GM19023 (cell line): ENCODE data around the gene SDC4.

Experiments used
- ATAC-seq: cut with Tn5 transposase; IDR thresholded peaks from one replicate; pipeline ENCODE4 v1.9.1; 2021; ENCODE audit warnings: mild to moderate bottlenecking, moderate library complexity; ENCODE audit not compliant: unreplicated experiment

The SDC4 gene

DNA sequence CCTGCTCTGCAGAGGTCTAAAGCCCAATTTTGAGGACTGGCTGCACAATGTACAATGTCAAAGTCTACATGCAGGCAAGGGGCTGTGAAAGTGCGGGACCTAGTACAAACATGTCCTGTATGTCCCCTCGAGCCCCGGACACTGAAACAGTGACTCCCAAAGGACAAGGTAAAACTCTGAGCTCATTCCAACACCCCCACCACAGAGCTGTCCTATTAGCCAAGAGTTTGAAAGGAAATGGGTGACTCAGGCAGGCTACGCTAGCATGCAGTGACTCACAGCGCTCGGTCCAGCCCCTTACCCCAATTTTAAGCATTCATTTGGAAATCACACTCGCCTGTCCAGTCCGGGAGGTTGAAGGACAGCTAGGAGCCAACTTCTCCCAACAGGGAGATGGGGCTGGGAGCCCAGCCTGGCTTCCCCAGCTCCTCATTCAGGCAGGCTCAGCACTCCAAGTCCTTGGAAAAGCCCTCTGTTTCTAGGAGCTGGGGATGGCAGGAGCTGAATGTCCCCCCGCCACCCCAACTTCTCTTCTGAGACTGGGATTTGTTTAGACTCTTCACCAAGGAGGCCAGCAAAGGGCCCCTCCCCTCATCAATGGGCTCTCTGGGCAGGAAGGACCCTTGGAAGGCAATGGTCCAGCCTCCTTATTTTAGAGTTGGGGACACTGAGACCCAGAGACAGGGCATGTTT, 3.9 kb downstream of the SDC4 start:
- ATAC-seq = no peak

DNA sequence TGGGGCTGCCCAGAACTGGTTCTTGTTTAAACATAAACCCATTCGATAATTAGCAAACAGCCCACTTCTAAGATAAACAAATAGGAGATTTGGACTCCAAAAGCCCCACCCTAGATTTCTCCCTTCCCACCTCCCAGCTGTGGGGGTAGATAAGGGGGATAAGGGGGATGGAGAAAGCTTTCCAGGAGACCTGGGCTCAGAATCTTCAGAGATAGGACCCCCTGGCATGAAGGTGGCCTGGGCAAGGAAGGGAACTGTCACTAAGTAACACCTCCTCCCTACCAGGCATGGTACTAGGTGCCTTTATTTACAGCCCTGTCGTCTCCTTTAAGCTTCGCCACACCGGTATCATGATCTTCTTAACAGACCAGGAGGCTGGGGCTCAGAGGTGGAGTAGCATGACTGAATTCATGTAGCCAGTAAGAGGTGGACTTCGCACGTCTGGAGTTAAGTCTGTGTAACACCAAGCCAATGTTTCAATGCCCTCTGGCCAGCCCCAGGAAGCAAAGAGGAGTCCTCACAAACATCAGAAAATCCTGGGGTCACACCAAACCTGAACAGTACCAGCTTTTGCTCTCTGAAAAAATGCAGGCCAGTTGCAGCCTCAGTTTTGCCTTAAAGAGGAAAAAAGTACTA, 4.6 kb downstream of the SDC4 start:
- ATAC-seq = no peak

DNA sequence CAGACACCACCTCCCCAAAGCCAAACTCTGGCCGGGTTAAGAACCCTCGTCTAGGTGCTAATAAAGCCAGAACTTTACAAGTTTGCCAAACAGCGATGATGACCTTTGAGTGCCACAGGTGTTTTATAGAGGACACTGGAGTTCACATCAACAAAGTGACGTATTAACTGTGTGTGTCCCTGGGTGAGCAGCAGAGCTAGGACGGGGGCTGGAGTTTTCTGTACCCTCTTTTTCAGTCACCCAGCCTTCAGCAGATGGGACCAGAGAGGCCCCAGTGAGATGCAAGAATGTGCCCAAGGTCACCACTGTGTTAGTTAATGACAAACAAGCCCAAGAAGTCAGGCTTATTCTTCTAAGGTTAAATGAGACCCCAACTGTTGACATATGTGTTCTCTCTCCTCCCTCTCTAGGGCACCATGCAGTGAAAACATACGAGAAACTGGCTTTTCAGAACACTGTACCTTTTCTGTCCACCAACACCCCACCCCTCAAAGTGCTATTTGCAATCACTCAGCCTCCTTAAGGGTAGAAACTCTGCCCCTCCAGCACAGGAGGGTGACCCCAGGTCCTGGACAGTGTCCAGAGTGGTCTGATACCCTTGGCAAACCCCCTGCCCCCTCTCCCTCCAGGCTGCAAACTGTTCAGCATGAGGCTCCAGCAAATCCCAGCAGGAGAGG, 5.2 kb downstream of the SDC4 start:
- no peak for ATAC-seq

DNA sequence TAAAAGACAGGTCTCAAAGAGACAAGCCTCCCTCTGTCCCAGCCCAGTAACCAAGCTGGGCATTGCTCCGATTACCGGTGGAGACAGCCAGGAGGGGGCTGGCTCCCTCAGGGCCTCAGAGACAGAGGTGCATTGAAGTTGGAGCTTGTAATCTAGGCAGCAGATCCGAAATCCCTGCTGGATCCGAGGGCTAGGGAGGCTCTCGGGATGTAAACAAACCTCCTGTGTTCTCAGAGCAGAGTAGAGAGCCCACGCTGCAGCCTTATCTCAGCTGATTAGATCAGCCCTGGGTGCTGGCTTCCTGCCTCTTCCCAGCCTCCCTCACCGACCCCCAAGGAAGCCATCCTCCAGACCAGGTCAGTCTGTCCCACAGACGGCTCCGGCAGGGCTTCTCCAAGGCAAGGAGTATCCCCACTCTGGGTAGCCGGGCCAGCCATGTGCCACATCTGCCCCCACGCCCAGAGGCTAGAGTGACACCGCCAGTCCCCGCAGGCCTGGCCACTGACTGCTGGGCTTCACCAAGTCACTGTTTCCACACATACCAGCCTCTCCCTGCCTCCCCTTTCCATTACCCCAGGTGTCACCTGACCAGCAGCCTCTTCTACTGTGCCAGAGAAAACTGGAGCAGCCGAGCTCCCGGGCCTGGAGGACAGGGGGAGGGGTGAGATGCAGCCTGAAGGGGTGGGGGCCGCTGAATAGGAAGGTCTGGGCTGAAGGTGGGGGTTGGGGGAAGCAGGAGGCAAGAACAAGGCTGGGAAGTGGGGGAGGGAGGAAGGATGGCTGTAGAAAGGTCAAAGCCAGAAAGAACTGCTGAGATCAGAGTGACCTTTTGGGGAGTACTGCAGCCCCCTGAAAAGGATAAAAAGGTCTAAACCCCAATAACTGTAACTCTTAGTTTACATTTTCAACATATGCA, 6.0 kb downstream of the SDC4 start:
- no peak for ATAC-seq

DNA sequence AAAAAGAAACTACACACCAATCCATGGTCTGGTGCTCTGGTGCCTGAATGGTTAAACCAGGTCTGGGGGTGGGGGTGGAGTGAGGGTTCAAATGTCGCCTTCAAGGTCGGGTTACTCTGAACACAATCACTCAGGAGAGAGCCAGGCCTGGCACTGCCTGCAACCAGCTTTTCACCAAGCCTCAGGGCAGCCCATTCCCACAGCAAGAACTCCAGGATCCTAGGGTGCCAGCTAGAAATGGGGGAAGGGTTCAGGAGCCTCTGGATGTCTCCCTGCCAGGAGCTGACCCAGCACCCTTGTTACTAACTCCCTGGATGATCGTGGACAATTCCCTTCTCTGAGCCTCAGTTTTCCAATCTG, 6.7 kb downstream of the SDC4 start:
- no peak for ATAC-seq

DNA sequence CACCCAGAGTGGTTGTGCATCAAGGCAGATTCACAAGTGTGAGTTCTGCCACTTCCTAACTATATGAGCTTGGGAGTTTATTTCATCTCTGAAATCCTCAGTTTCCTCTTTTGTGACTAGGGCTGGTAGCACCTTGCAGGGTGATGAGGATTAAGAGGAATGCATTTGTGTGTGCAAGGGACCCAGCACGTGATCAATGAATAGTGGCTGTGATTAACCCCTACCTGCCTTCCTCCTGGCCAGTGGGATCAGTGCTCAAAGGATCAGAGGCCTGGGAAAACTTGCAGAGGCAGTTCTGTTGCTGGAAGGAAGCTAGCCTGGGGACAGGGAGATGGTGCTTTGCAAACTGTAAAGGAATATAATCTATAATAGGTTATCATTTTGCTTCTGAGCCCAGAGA, 7.3 kb downstream of the SDC4 start:
- ATAC-seq = no peak

DNA sequence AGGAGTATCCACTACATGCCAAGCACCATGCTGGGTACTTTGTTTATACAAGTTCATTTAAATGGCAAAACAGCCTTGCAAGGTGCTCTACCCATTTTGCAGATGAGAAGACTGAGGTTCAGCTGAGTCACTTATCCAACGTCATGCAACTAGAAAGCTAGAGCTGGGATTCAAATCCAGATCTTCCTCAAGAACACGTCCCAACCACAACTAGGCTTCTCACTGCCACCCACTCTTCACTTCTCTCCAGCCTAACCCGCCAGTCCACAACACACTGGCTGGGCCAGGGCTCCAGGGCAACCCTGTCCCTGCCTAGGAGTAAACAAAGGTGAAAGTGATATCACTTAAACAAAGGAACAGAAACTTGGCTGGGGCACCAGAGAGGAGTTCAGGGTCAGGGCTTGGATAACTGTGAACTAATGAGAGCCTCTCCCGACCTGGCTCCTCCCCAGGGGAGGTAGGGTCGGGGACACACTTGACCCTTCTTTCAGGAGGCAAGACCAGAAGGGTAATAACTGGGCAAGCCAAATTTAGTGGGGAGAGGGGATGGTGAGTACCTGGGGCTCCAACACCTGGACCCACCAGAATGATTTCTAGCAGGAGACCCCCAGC, 7.9 kb downstream of the SDC4 start:
- no peak for ATAC-seq

DNA sequence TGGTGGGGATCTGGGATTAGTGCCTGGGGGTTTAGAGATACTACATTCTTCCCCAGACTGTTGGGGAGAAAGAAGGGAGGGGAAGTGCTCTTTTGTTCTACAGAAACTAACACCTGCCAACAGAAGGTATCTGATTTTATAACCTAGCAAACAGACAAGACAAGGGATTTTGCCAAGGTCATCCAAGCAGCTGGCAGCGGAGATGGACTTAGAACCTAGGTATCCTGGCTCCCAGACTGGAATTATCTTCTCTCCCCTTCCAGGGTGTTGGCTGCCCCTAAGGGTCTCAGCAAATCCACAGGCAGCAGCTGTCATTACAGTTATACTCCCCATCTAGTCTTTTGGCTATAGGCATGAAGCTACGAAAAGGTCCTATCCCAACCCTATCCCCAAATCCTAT, 8.4 kb downstream of the SDC4 start:
- no peak for ATAC-seq

DNA sequence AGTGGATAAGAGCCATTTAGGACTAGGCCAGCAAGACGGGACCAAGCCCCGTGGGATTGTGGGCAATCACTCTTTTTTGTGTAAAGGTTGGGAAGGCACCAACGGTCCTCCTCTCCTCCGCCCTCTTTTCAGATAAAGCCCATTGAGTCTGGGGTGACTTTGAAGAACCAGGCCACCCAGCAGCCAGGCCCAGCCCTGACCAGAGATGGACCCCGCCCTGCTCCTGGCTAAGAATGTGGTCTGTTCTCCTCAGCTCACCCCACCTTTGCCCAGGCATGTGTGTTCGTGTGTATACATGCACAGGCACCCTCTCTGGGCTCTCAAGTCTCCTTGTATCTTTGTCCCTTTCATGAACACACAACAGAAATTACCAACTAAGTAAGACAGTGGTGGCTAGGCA, 9.1 kb downstream of the SDC4 start:
- ATAC-seq = no peak

DNA sequence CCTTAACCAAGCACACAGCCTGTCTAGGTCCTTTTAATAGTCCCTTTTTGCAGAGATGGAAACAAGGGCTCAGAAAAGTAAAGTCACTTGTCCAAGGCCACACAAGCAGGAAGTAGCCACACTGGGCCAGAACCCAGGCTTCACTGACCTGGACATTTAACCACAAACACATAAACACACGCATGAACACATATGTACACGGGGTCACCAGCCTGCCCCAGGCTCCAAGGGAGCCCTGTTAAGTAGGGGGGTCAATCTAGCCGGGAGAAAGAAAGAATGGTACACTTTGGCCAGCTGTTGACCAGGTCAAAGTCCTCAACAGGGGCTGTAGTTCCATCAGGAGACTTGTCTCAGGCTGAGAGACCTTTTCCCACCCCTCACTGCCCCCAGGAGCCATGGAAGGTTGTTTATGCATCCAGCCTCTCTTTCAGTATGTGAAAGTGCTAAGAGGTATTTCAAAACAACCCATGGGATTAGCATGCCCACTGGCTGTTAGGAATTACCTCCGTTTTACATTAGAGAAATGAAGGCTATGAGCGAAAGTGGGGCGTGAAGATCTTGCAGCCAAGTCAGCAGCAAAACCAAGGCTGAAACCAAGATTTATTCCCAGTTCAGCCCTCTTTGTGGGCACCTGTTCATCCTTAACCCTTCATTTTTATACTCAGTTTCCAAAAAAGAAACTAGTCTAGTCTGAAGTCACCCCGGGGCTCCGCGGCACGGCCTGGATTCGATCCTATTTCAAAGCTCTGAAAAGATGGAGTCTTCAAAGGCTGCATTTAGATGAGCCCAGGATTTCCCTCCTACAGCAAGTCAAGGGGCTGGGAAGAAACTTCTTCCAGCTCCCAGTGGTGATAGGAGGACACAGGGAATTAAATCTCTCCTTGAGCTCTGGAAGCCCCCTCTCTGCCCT, 9.8 kb downstream of the SDC4 start:
- ATAC-seq = no peak

DNA sequence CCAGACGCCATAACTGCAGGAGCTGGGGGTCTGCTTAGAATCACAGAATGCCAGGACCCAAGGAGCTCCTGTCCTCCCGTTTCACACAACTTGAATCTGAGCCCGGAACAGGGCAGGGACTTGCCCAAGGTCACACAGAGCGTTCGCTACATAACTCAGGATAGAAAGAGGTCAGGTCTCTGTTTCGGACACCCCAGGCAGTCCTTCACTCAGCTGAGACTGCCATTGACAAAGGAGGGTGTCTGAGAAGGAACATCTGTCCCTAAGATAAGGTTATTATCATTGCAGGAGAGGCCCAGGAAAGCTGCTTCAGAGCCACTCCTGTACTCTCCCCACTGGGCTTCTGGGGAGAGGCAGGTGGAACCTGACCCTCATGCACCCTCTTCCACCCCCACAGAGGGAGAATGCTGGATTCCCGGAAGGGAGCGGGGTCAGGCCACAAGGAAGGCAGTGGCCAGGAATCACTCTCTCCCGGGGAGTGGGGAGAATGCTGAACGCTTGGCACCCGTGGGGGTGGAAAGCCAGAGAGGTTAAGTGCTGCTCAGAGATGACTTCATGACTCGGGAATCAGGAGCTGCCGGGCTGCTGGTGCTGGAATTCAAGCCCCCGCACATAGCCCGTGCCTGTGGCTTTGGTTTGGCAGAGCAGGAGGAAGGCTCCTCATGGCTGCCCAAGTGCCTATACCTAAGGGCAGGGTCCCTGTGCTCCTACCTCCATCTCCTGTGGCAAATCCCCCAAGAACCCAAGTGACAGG, 10.7 kb downstream of the SDC4 start:
- ATAC-seq = no peak

DNA sequence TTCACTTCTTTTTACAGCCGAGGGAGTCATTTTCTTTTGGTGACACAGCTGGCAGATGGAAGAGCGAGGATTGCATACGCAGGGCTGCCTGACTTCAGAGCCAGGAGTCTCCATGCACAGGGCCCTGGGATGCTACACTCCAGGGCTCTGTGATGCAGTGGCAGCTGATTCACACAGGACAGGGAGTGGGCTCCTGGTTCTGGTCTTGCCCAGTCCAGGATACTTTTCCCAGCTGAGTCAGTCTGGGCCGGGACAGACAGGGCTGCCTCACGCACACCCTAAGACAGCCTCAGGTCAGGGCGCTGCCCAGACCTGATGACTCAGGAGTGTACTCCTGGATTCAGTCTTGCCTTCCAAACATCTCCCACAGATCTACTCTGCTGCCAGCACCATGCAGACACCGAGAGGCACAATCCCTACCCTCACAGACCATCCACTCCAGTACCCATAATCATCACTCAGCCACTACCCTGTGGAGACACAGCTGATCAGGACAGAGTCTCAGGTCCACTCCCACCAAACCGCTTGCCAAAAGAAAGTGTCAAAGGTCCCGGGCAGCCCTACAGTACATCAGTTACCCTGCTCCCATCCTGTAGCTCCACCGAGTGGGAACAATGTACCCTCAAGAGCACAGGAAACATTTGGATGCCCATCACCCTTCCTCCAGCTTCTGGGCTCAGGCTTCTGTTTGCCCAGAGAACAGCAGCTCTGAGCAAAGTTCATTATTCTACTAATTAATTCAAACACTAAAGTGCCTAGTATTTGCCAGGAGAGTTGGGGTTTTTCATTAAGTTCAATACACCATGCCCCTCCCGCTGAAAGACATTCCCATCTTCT, 11.5 kb downstream of the SDC4 start:
- no peak for ATAC-seq

DNA sequence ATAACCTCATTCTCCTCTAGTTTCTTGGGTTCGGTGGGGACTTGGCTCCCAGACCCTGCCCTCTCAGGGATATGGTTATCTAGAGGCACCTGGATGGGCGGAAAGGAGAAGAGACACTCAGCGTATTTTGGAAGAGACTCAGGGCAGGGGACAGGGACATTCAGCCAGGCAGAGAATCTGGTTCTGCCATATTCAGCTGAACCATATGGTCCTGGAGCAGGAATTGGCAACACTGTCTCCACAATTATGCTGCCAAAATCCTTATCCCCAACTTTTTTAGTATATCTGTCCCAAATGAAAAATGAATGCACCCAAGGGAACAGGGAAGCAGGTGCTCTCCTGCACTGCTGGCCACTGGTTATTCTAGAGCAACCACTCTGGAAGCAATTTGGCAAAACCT, 17.7 kb downstream of the SDC4 start:
- ATAC-seq = no peak

DNA sequence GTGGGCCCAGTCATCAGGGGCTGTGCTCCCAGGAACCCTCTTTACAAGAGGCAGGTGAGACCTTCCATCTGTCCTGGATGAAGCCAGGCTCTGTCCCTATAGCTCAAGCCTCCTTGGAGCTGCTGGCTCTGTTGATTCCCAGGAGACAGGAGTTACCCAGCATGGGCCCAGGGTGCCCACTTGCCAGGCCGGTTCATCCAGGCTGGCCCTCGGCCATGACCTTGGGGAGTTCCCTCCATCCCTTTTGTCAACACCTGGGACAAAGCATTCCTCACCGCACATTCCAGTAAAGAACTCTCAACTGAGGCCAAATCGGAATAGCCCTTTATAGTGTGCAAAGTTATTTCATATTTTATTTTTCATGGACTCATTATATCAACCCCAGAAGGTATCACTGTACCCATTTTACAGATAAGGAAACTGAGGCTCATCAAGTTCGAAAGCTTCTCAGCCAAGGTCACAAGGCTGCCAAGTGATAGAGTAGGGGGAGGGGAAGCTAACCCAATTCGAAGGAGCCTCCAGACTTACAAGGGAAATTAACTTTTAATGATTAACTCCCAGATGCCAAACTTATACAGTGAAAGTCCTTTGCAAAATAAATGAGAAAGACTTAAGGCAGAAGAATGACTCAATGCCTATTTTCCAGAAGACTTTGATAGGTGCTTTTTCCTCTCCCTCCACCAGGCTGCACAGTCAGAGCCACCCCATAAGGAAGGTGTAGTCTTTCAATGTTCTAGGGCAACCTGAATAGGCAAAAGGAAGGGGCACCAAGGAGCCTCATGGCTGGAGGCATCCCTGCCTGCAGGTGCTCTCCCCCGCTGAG, 18.5 kb downstream of the SDC4 start:
- no peak for ATAC-seq

DNA sequence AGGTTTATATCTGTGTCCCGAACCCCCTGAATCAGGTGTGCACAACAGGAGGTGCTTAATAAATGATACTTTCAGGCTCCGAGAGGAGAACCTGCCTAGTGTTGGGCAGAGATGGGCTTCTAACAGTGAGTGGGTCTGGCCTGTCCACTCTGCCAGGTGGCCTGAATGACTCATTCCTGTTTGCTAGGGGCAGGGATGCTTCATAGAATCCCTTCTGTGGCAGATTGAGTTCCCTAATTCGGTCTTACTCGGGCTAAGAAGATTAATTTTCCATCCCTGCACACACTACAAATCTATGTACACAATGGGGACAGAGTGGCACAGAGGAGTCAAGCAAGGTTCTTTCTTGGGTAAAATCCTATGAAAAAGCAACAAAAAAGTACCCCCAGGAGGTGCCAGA, 19.8 kb downstream of the SDC4 start:
- ATAC-seq = no peak

DNA sequence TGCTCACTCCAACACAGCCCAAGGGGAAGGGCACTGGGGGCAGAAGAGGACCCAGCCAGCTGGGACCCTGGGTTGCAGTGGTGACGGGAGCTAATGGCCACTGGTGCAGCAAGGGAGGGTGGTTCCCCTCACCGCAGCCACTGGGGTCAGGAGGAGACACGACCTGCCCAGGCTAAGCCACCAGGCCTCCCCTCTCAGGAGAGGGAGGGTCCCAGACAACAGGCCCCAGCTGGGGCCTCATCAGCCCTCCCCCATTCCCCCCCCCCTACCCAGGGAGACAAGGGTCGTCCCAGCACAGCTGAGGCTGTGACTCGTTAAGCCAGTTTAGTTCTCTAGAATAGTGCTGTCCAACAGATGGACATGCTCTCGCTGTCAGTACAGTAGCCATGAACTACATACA, 22.9 kb downstream of the SDC4 start:
- no peak for ATAC-seq

DNA sequence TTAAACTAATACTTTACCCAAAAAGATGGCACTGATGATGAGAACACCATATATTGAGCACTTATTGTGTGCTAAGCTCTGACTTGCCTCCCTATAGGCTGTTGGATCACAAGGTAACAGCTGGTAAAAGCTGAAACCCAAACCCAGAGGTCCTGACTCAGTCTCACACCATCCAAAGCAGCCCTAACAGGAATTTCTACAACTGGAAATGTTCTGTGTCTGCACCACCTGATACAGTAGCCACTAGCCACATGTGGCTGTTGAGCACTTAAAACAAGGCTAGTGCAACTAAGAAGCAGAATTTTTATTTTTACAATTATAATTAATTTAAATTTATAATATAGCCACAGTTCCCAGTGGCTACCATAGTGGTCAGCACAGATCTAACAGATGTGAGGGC, 24.5 kb downstream of the SDC4 start:
- no peak for ATAC-seq
